ENCODE data around the gene NXN.
"Not testable (repeated sequence)": the region's sequence is repeated elsewhere in the genome, so short reads cannot be mapped to it uniquely, and the experiment has no call there.

The NXN gene

DNA sequence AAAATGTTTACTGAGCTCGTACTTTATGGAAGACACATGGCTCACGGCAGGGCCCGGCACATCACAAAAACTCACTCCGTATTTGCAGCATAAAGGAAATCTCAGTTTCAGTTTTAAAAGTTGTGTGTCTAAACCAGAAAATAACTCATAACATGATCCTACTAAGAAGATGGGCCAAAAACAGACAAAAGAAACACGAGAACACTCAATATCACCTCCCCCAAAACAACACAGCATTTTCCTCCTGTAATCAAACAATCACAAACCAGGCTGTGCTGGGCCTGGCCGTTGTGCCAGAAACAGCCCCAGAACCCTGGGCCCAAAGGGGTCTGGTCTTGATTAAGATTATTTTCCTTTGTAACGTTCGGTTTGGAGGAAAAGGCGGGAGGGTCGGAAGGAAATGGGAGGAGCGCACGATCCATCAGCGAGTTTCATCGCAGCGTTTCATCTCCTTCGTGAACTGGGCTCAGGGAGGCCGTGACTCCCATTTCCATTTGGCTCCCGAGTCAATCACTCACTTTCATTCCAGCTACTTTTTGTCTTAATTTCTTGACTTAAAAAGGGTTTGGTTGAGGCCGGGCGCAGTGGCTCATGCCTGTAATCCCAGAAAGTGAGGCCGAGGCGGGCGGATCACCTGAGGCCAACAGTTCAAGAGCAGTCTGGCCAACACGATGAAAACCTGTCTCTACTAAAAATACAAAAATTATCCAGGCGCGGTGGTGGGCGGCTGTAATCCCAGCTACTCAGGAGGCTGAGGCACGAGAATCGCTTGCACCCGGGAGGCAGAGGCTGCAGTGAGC, 61.4 kb downstream of the NXN start:
- no peak for DNase-seq (ENCODE audit: low read depth in 2 of 2)

DNA sequence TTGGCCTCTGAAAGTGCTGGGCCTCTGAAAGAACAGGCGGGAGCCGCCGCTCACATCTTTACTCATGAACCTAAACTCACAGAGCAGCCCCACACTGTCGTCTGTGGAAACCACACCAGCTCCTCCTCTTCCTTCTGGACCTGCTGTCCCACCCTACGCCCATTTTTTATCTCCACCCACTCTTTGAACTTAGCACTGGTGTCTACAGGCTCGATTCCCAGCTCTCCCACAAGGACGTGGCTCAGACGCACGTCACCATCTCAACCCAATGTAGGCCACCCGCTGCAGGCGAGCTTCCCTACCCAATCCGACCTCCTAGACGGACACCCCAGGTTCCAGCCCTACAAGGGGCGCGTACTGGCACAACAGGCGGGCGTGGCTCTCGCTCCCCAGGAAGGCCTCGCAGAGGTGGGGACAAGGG, 62.2 kb downstream of the NXN start:
- DNase-seq (ENCODE audit: low read depth in 2 of 2) = no peak

DNA sequence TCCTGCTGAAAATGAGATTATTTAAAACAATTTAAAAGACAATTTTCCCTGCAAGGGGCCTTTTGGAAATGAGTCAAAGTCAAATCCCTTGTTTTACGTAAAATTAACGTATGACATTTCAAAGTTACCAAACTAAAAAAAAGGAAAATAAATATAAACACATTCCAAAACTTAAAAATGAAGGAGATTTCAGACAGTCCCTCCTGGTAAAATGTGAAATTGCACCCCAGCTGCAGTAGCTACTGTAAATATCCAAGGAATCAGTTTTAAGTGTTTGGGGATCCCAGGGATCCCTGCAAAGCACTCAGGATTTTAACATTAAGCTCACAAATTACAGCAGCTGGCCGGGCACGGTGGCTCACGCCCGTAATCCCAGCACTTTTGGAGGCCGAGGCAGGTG, 63.3 kb downstream of the NXN start:
- no peak for DNase-seq (ENCODE audit: low read depth in 2 of 2)

DNA sequence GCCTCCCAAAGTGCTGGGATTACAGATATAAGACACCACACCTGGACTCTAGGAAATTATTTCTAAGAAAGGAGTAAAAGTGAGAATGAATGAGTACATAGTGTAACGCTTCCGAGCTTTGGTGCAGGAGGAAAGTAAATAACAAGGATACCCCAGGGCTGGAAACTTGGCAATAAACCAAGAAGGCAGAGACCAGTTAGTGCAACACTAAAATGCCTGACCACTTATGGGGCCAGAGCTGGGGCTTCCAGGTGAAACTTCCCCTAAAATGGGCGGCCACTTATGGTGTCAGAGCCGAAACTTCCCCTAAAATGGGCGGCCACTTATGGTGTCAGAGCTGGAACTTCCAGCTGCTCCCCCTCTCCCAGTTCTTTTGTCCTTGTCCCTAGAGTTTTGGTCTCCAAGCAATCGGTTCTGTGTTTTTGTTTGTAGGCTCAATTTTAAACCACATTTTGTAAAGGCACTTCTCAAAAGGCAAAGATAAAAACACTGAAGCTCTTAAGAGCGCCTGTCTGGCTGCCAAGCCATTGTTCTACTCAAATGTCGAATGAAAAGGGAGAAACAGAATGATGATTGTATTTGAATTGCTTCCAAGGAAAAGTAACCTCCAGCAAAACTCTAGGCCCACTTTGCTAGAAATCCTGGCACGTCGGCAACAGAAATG, 63.9 kb downstream of the NXN start:
- DNase-seq (ENCODE audit: low read depth in 2 of 2) = no peak

DNA sequence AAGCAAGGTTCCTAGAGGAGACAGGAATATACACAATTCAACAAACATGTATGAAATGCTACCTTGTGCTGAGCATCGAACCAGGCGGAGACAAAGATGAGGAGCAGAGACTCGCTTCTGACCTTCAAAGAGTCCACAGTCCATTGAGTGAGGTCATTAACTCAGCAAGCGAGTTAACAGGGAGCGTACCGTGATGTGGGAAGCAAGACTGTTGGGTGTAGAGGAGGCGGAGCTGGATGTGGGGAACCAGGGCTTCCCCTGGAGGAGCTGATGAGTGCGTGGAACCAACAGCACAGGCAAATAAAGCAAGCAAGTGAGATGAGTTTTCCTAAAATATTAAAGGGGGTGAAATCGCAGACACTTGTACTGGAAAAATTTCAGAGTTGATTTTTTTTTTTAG, 65.0 kb downstream of the NXN start:
- DNase-seq (ENCODE audit: low read depth in 2 of 2) = no peak

DNA sequence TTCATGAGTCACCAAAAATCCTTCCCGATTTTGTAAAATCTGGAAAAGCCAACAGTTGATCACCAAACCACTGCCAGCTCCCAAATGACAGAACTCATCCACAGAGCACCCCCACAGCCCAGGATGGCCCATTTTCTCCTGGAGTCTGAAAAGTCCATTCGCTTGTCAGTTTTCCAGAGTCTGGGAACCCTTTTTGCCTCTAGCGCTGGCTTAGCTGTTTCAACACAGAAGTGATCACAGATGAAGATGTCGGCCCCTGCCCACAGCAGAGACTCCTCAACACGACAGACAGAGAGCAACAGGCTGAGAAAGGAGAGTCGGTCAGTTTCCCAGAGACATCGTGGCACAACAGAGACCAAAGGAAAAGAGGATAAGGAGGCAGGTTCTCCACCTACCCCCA, 66.4 kb downstream of the NXN start:
- no peak for DNase-seq (ENCODE audit: low read depth in 2 of 2)

DNA sequence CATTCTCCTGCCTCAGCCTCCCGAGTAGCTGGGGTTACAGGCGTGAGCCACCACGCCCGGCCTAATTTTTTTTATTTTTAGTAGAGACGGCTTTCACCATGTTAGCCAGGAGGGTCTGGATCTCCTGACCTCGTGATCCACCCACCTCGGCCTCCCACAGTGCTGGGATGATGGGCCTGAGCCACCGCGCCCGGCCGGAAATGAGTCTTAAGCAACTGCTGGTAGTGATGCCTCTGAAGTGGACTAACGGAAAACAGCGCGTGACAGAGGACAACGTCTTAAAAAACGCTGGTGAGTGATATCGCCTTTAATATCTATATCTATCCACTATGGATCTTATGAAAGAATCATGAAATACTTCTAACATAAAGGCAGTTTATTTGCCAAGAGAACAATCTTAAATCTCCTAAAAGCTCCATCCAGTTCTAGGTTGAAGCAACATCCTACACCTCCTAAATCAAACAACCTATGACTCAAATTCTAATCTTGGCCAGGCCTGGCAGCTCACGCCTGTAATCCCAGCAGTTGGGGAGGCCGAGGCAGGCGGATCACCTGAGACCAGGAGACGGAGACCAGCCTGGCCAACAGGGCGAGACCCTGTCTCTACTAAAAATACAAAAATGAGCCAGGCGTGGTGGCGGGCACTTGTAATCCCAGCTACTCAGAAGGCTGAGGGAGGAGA, 69.8 kb downstream of the NXN start:
- DNase-seq (ENCODE audit: low read depth in 2 of 2) = no peak

DNA sequence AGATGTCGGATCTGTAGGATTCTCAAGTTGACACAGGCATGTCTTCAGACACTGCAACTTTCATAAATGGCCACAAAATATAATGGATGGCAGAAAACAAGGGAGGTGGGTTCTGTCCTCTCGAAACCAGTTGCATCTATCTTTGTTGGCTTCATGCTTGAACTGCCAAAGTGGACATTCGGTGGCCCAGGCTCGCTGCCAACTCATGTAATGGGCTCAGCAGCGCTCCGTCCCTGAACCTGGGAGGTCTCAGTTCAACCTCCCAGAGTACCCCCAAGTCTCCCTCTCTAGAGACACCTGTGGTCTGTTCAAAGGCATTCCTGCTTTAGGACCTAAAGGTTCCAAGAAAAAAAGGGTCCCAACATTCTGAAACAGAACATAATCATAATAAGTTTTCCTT, 71.9 kb downstream of the NXN start:
- no peak for DNase-seq (ENCODE audit: low read depth in 2 of 2)

DNA sequence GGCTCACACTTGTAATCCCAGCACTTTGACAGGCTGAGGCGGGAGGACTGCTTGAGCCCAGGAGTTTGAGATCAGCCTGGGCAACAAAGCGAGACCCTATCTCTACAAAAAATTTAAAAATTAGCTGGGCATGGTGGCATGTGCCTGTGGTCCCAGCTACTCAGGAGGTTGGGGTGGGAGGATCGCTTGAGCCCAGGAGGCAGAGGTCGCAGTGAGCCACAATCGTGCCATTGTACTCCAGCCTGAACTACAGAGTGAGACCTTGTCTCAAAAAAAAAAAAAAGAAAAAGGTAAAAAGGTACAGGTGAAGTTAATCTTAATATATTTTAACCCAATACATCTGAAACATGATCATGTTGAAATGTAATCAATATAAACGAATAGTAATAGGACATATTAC, 73.9 kb downstream of the NXN start:
- not testable (repeated sequence) for DNase-seq (ENCODE audit: low read depth in 2 of 2)

DNA sequence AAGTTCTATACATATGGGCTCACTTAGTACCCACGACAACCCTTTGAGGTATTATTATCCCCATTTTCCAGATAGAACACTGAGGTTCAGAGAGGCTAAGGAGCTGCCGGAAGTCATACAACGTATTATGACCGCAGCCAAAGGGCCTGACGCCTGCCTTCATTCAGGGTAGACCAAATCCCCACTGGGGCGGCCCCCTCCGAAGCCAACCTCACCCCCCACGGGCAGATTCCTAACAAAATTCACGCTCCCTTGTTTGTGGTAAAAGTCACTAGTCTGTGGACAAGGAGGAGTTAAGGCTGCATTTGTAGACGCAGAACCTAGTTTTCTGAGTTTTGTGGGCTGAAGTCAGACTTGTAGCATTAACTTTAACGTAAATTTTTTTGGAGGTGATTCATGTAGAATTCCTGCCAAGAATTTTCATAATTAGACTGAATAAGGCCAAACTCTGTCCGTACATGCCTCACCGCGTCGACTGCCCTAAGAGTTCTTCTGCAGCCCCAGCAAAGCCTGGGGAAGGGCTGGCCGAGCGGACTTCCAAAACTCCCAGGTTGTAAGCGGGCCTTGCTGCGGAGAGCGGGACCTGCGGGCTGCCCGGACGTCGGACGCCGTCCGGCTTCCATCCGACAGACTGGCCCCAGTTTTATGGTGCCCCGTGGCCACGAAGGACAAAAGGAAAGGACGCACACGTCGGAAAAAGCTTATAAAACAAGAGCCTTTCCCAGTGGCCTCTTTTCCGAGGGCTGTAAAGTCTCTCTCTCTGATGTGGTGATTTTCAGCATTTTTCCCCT, 75.7 kb downstream of the NXN start:
- no peak for DNase-seq (ENCODE audit: low read depth in 2 of 2)

DNA sequence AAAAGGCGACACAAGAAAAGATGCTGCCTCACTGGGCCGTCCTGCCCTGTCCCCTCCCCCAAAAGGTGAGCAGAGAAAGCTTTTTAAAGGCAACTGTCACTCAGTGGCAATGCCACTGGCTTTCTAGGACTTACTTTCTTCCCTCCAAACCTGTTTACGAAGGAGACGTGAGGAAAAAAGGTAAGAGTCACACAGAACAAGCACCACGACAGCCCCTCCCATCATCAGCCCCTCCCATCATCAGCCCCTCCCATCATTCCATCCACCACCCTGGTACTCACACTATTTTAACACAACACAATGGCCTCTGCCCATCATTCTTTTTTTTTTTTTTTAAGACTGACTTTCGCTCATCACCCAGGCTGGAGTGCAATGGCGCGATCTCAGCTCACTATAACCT, 77.1 kb downstream of the NXN start:
- no peak for DNase-seq (ENCODE audit: low read depth in 2 of 2)

DNA sequence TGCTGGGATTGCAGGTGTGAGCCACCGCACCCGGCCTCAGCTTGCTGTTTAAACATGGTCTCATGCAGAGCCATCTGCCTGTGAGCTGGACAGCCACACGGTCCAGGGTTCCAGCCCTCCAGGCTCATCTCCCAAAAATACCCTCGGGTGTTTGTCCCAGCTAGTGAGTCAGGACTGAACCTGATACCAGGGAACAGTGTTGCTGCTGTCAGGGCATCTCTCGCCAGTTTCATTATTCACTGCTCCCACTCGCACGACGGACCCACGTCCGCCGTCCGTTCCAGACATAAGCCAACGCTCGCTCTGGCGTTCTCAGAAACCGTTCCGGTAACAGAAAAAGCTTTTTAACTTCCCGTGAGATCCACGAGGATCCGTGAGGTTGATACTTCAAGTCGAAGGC, 77.6 kb downstream of the NXN start:
- no peak for DNase-seq (ENCODE audit: low read depth in 2 of 2)

DNA sequence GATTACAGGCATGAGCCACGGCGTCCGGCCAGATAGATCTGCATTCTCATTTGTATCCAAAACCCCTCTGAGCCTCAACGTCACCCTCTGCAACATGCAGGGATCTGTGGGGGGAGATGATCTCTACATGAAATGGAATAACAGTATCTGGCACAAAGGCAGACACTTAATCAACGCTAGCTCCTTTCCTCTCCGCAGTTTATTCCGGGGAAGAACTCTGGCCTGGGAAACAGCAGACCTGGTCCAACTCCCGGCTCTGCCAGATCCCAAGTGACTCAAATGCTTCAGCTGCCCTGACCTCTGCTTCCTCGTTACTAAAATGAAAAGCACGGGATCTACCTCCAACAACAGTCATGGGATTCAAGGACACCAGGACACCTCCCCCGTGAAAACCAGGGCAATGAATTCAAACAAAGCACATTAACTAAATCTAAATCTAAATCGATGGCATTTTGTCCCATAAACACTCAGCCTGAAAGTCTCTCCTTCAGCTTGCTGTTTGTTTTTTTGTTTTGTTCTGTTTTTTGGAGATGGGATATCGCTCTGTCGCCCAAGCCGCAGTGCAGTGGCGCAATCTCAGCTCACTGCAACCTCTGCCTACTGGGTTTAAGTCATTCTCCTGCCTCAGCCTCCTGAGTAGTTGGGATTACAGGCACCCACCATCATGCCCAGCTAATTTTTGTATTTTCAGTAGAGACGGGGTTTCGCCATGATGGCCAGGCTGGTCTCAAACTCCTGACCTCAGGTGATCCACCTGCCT, 78.2 kb downstream of the NXN start:
- no peak for DNase-seq (ENCODE audit: low read depth in 2 of 2)

DNA sequence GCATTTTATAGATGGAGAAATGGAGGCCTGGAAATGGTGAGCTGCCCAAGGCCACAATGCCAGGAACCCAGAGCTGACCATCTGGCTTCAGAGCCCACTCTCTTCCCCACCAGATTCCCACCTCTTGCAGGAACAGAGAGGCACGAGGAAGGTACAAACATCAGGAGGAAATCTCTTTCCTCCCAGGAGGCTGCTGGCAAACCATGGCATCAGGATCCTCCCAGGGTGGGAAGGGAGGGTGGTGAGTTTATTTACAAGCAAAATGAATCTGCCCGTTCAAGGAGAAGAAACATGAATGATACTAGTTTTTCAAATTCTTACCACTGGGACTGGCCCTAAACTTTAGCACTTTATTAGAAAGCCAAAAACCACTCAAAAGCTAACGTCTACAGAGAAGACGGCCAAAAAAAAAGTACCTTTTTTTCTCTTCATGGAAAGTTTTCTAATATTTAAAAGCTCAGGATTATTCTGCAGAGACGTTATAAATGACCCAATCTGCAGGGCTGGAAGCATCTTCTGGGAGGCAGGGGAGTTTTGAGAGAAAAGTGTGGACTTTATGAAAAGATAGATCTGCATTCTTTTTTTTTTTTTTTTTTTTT, 79.1 kb downstream of the NXN start:
- no peak for DNase-seq (ENCODE audit: low read depth in 2 of 2)

DNA sequence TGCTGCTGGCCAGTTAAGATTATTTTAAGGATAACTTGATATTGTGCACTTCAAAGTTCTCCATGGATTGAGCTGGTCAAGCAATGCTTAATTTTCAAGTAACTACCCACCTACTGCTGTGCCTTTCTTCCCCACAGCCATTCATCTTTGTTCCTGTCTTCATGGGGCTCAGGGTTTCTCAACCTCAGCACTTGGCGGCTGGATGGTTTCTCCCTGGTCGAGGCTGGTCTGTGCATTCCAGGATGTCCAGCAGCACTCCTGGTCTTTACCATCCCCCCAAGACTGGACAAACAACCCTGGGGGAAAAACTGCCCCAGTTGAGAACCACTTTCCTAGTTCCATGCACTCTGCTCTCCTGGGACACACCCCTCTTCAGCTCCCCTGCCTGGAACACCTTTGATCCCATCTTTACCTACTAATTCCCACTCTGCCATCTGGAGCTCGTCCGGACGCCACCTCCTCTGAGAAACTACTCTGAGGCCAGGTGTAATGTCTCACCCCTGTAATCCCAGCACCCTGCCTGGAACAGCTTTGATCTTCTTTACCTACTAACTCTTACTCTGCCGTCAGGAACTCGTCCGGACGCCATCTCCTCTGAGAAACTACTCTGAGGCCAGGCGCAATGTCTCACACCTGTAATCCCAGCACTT, 81.5 kb downstream of the NXN start:
- DNase-seq (ENCODE audit: low read depth in 2 of 2) = no peak

DNA sequence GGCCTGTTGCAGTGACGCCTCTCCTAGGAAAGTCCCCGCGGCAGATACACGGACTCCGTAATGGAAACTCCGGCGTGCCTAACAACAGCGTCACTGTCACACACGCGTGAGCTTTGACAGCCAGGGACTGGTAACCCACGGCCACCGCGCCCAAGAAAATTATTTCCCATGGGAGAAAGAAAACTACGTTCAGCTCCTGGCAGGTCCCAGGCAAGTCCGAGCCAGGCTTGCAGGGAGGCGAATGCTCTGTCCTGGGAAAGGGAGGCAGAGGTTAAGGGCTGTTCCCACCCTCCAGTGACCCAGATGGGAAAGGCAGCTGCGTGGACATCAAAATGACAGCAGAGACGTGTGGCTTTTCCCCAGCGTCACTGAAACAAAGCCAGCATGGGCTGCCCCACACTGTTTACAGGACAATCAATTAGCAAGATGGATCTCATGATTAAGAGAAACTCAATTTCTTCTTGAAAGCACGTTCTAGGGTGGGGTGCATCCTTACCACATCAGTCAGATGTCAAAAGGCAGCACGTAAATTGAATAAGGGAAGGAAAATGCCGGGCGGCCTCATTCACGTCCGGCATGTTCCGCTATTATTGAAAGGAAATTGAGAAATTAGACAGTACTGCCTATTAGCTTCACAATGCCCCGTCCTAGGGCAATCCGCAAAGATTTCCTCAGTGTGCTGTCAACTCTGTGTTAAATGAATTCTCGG, 82.5 kb downstream of the NXN start:
- DNase-seq (ENCODE audit: low read depth in 2 of 2) = no peak

DNA sequence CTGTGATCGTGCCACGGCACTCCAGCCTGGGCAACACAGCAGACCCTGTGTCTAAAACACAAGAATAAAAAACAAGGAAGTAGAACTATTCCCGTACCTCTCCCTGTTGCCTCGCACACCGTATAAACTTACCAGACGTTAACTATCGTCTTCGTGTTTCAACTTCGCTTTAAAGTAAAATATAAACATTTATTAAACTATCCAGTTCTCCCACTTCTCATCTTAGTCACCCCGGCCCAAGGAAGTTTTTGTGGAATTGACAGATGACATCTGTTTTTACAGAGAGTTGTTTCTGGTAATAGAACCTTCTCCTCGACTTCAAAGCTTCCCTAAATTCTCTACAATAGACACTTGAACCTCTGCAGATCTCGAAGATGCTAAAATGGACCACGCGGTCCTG, 83.1 kb downstream of the NXN start:
- DNase-seq (ENCODE audit: low read depth in 2 of 2) = no peak

DNA sequence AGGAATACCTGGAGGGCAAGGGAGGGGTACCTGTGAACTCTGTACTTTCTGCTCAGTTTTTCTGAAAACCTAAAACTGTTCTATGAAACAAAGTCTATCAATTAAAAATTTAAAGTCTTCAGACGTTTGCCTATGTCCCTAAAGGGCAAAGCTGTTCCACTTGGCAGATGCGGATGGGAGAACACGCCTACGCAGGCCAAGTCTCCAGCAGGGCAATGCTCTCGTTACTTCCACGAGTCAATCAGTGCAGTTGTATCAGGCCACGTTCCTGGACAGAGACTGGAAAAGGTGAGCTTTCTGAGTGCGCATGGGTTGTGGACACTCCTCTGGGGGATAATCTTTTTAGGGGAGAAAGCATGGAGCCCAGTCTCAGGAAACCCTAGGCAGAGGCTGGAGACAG, 86.6 kb downstream of the NXN start:
- DNase-seq (ENCODE audit: low read depth in 2 of 2) = no peak

DNA sequence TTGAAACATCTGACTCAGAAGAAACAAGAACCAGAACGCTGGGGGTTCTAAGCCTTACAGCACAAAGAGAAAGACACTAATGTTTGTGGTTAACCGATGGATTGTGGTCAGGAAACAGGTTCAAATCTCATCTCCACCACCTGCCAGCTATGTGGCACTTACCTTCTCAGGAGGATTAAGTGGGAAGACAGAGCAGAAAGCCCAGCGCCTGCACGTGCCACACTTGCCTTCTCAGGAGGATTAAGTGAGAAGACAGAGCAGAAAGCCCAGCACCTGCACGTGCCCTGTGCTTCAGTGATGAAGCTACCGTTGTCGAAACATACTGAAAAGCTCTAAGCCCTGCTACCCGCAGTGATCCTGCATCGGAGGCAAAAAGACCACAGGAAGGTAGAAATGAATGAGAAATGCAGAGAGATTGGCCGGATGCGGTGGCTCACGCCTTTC, 90.6 kb downstream of the NXN start:
- no peak for DNase-seq (ENCODE audit: low read depth in 2 of 2)

All from stimulated activated CD4-positive, alpha-beta T cell treated with anti-CD3 and anti-CD28 coated beads, Interleukin-1b, Interleukin-23, amount 100 ng/mL, for 4 hours (primary cell).